ENCODE data around the gene GNAQ.

Gene GNAQ

DNA sequence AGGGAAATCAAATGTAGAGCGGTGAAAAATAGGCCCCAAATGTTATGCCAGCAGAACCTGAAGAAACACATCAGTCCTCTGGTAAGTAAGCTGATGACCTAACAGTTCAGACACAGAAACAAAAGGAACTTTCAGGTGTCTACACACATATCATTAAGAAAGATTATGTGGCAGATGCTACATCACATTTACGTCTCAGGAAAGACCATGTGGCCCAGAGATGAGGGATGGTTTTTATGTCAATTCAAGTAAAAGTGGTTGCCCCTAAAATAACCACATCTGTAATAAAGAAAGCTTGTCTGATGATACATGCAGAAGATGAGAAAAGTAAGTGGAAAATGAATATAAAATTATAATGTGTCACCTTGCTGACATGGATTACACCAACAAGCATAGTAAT lies 31.4 kb downstream of the GNAQ start:
- DNase-seq: no peak

DNA sequence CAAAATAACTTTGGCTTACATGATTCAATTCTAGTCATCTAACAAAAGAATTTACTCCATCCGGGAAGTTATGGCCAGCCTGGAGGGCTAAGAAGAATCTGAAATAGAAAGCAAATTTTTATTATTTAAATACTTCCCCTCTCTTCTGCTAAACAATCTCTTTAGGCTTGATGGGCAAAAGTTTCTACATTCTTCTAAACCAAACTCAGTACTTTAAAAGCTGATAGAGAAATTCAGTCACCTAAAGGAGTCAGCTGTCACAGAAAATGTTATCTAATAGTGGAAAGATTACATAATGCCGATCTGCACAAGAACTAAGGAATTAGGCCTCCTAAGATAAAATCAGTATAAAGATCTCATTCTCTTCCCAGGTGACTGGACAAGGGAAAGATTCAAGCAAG lies 32.4 kb downstream of the GNAQ start:
- DNase-seq: no peak

DNA sequence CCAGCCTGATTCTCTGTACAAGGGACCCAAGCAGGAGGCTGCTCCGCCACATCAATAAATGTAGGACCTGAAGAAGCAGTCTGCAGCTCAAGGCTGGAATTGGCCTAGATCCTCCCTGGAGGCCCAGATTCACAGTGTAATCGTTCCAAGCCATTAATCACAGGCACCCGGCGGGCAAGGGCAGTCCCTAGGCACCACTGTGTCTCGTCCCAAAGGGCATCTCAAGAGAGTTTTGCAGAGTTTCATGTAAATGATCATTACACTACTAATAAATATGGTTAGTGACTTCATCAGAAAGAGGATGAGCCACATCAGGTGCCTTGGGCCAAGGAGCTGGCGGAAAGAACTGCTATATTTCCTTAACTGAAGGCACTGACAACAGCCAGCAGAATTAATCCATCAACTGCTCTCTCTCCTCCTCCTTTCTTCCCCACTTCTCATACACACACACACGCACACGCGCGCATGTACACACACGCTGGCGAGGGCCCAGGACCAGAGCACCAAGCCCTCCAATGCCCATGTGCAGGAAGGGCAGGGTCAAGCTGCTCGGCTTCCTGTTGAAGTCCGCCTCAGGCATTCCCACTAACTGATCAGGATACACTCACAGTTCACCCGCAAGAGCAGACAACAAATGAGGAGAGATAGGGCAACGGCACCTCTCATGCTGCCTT lies 33.9 kb downstream of the GNAQ start:
- no peak for DNase-seq

DNA sequence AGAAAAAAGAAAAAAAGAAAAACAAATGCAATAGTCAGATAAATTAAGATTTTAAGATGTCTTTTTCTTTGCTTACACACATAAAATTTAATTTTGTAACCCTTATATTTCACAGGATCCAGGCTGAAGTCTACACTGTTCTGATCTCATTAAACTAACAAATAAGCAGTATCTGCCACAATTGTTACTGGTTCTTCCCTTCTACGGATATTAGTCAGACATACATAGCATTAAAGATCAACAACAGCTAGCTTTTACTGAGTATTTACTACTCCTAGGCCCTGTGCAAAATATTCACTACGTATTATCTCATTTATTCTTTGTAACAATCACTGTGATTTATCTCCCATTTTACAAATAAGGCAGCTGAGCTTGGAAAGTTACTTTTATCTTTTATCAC lies 34.9 kb downstream of the GNAQ start:
- no peak for DNase-seq

DNA sequence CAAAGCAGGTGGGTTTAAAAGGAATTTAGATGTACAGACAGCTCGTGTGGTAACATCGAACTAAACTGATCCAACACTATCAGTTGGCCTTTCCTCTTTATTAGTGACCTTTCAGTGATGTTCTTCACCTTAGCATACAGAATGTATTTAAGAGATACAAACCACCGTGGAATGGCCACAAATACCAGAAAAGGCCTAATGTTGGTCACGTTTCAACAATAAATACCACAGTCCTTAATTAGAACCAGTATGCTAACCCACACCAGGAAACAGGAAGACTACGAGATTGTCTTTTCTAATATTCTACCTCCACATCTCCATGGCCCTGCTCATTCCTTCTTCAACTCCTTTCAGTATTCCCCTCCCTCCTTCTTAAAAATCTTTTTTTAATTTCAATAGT lies 40.4 kb downstream of the GNAQ start:
- DNase-seq: no peak

DNA sequence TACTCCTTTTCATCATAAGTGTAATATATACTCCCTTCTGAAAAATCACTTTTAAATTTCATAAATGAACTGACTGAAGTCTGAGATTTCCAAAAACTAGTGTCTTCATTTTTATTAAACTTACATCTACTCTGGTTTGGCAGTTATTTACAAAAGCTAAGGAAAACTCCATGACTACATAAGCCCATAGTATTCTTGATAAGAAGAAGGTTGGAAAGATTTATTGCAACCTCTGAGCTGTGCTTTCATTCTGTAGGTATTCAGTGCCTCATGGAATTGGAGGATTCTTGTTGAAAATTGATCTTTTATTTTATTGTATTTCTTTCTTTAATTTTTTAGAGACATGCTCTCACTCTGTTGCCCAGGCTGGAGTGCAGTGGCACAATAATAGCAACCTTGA lies 41.7 kb downstream of the GNAQ start:
- DNase-seq: no peak

DNA sequence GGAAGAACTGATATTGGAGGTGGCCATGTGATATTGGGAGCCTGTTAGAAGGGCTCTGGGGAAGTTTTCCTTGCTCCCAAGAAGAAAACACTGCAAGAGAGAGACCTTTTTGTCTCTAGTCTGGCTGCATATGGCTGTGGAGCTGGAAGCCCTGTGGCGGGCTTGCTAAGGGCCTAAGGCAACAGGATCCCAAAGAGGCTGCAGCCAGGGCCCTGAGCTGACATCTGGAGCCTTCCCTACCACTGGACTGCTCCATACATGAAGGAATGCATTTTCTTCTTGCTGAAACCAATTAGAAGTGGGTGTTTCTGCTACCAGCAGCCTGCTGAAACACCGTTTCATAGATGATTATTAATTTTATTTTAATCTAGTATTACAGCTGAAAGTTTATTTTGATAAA lies 42.2 kb downstream of the GNAQ start:
- DNase-seq: no peak

DNA sequence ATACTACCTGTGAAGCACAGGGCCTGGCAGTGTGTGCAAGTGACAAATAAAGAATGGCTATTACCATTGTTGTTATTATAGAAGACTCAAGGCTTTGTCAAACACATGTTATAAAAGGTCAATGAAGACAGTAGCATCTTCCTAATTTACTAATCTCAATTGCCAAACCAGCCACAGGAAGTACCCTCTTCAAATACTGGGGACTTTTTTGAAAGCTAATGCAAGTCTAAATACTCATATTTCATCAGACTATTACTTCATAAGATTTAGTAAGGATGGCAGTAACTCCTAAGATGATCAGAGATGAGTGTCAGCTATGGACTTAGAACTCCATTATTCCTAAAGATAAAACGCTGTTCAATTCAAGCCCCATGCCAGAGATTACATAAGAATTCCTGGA lies 43.0 kb downstream of the GNAQ start:
- DNase-seq: peak; percentile 67

DNA sequence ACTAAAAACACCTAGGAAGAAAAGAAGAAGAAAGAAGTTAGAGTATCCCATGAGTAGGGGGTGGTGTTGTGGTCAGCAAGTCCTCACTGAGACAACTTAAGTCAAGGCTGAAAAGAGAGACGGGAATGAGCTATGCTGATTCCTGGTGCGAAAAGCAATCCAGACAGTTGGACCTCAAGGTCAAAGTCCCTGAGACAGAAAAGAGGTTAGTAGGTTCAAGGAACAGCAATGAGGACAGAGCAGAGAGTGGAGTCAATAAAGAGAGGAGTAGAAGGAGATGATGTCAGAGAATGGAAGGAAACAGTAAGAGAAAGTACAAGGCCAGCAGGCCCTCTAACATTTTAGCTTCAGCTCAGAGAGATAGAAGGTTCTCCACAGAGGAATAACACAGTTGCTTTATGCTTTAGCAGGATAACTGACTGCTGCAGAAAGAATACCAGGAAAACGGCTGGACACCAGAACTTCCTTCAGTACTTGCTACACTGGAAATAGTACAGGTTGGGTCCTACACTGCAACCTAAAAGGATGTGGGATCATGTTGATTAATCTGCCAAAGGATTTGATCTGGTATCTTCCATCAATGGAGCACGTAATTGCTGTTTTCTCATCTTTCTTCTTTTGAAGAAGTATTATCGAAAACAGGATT lies 43.6 kb downstream of the GNAQ start:
- DNase-seq: no peak

DNA sequence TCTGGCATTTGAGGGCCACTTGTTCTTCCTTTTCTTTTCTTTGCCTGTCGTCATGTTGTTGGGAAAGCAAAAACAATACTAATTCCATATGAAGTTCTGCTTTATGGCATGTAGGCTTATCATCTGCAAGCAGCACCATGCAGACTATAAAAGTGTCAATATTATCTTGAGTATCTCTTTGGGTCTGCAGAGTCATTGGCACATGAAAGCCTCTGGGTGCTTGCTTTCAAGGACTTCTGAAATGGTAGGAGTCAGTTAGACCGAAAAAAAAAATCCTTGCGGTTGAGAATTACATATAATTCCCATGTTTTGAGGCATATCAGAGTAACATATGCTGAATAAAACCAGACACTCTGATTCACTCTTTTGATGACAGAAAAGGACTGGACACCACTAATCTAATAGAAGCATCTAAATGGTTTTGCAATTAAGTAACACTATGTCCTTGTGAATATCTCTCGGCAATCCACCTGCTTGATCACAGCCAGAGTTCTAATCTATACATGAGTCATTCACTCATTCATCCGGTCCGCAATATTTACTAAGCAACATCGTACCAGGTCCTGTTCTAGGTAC lies 44.4 kb downstream of the GNAQ start:
- peak; percentile 67 for DNase-seq

DNA sequence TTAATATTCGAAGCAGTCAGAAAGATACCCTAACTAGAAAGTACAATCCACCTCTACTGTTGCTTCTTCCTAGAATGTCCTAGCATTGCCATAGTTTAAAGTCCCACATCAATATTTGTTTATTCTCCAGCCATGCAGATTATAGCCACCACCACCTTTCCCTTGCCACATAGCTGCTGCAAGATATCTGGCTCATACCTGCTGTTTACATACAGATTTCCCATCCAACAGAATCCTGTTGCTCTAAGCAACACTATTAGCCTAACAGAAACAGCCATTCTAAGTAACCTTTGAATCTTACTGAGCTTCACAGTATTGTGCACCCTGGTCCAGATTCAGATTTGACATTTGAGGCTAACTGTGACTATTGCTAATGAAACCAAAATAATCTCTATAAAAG lies 45.6 kb downstream of the GNAQ start:
- DNase-seq: no peak

DNA sequence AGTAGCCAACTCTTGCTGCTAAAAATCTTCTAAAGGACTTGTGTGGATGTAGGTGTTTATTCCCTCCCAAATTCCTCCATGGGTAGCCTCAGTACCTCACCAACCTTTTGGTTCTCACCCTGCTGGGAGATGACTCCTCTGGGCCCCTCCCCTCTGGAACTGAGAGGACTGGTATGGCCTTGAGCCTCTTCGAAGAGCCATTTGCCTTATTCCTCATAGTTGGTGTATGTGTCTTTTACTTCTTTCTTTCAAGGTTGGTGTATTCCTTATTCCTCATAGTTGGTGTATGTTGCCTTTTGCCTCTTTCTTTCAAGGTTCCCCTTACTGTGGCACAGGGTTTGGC lies 48.3 kb downstream of the GNAQ start:
- no peak for DNase-seq

DNA sequence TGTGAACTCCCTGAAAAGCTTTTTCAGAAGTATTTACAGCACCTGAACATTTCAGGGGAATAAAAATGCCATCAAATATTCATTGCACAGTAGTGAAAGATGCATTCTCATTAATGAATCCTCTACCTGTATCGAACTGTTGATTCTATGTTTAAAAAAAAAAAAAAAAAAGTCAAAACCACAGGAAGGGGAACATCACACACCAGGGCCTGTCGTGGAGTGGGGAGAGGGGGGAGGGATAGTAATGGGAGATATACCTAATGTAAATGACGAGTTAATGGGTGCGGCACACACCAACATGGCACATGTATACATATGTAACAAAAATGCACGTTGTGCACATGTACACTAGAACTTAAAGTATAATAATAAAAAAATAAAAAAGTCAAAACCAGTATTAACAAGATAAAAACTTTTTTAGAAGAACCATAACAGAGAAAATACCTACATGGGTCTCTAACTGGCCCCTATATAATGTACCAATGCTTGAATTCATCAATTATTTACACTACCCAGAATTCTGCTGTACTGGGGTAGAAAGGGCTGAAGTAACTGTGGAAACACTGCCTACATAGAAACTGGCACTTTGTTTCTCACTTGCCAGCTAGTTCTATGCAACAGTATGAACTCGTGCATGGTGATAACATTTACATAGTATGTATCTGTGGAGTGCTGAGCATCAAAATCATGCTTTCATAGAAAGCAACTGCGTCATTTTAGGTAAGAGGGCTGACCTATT lies 48.9 kb downstream of the GNAQ start:
- no peak for DNase-seq

DNA sequence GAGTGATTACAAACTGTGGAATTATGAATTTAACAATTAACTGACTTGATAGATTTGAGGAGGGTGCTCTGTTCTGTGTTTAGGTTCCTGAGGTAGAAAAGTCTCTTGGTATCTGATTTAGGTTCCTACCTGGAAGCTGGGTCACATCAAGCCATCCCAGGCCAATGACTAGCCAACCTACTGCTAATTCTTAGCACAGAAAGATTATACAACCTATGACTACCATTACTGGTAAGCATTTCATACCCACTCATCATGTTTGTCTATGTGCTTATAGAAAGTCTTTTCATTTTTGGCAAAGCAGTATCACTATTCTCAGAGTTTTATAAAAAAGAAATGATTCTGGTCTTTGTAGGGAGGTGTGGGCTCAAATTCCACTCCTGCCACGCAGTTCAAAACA lies 49.7 kb downstream of the GNAQ start:
- no peak for DNase-seq

DNA sequence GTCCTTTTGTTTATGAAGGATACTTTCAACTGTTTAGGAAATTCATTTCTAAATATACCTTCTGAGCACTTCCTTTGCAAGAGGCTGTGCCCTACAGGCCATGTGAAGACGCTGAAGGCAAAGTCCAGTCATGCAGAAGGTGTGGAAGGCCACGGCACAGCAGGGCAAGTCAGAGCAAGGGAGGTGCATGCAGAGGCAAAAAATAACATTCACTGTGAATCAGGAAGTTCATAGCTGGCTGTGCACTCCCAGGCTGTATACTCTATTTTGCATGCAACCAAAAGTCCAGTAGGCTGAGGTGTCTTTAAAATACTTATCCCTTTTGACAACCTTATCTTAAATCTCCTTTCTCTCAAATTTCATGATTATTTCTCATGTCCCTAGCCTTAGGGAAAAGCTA lies 50.3 kb downstream of the GNAQ start:
- peak; percentile 38 for DNase-seq

DNA sequence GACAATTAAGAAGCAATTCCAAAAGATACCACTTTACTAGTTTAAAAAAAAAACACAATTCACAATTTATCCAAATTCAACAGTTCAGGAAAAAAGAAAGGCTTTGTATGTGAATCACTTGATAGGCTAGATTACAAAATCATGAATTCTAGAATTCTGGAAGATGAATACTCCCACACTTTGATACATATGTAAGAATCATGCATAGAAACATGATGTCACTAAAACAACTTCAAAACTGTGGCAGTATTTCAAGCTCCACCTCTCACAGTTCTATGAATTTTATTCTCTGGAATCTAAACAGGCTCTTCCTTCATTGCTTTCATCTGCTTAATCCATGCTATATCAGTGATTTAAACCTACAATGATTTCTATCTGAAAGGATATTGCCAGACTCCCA lies 51.0 kb downstream of the GNAQ start:
- DNase-seq: peak; percentile 52

DNA sequence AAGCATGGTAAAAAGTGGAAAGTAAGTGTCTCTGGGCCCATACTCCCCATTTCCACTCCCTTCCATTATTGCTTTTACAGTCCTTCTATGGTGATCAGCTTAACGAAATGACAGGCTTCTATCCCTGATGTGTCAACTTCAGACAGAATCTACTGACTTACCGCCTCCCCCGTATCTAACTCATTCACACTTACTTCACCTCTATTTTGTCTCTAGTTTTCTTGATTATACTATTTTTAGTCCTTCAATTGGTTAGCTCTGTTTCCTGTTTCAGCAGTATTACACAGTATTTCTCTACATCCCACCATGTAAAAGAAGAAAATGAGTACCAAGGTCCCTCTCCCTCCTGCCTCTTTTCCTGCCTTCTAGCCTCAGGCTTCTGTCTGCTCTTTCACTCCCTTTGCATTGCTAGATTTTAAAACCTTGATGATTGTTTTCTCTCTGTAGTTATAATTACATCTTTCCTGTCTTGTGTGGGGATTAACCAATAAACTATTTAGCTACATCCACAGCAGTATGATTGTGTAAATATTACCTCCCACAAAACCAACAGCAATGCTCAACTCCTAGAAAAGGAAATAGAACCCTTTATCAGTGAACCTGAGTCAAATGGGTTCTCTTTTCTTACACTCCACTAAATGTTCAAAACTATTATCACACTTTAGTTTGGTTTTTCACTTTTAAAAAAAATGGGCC lies 53.4 kb downstream of the GNAQ start:
- DNase-seq: no peak

DNA sequence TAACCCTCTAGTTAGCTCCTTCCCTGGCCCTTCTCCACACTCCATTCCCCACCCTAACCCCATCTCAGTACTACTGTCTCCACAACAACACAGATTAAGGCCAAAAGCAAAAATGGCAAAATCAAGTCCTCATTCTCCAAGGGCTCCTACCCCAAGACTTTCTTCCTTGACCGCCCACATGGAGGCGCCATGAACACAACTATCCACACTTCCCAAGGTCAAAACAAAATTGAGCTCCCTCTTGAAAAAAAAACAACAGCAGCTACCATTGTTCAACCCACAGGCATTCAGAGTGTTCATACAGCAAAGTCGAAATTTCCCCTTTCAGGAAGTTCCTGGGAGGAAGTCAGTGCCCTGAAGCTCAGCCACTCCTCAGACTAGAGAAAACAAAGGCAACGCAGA lies 54.4 kb downstream of the GNAQ start:
- peak; percentile 84 for DNase-seq

DNA sequence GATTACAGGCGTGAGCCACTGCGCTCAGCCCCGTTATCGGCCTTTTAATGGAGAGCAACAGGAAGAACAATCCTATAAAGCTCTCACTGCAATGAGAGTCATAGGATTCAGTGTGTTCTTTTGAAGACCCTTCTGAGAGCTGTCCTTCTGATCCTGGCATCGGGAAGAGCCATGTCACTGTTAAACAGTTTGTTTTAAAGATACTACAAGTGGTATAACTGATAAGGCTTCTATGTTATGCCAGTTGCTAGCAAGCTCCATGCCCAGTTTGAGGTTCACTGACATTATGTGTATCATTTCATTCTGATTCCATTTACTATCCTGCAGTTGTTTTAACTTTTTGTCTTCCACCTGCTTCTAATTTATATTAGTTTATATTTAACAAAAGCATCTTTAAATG lies 55.8 kb downstream of the GNAQ start:
- DNase-seq: no peak

DNA sequence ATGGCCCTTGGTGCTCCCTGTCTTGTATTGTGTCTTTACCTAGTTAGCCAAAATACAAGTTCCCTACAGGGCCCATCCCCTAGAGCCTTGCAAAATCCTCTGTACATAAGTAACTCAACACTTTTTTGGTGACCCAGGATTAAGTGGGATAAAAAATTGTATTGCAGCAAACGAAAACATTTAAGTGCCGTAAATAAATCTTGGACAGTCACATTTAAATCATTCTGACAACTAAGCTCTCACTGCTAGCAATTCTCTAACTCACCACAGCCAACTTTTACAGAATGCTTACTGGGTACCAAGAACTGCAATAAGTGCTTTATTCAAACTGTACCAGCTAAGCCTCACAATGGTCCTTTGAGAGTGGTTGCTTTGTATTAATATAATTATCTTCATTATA lies 56.6 kb downstream of the GNAQ start:
- DNase-seq: no peak

DNA sequence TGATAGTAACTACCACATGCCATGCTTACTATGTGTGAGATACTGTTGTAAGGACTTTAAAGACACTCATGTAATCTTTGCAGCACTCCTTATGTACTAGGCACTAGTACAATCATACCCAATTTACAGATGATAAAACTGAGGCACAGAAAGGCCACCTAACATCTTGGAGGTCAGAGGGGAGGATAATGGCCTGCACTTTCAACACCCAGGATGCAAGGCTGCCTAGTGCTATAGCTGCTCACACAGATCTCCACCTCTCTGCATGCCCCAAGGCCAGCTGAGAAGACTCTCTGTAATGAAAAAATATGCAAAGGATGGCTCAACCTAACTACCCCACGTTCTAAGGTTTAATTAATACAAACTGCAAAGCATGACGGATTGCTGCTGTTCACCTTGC lies 57.2 kb downstream of the GNAQ start:
- no peak for DNase-seq

DNA sequence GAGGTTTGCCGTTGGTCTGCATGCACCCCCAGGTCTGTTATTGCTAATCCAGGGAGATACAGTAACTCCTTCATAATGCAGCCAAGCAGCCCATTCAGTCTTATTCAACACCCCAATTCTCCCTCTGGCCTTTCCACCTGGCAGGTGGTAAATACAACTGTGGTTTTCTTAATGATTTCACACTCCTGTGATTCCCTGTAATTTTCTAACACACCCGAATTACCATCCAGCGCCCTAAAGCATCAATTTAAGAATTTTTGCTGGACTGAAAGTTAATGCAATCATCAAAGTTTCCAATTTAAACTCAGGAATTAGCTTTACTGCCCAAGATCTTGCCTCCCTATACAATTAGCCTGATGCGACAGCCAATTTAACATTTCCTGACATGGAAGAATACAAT lies 62.5 kb downstream of the GNAQ start:
- DNase-seq: no peak

DNA sequence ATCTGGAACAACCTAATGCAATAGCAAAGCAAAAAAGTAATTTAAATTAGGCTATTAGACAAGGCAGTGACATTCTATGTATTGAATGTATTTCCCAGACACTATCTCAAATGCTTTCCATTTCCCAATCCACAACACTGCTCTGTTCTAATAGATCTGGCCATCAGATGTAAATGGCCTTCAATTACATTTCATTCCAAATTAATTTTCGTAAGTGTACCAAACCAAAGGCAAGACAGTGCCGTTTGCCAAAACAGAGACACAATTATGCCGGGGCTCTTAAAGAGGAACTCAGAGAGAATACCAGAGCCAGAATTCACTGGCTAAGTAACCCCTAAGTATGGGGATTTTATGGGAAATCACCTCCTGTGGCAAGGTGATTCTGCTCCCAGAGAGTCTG lies 63.1 kb downstream of the GNAQ start:
- DNase-seq: no peak

DNA sequence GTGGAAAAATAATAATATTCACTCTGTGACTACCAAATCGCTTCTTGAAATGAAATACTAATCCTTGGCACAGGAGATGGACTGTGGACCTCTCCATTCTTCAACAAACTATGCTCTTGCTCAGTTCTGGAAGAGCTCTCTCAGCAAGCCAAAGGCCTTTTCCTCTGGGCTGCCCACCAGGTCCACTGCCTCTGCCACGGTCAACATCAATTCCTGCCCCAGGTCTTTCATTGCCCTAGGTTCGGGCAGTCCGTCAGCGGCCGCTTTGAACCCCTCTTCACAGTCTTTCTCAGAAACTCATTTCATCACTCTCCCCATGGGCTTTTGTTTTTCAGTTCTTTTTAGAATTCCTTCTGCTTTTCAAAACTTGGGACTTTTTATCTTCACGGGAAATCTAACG lies 64.9 kb downstream of the GNAQ start:
- DNase-seq: no peak

Measured in suppressor macrophage treated with lipopolysaccharide for 4 hours (primary cell).